Activated CD8-positive, alpha-beta T cell treated with anti-CD3 and anti-CD28 coated beads for 36 hours (primary cell): Measurements from ENCODE around the gene CDK5RAP1. TPM values are rescaled to one million over a fixed set of nuclear protein-coding genes. Genes with fewer than 3 reads are reported as not detected.

ENCODE experiments used
- ATAC-seq: fragments of 200-7000 bp; cut with Tn5 transposase; one replicate; pipeline ENCODE4 v1.10.0; 2021; ENCODE audit warnings: mild to moderate bottlenecking, moderate library complexity
- CTCF ChIA-PET: fragments of 350-600 bp; sonication (Branson Sonifier 250); formaldehyde crosslinking; loops from one replicate; lab custom pipeline; 2021; ENCODE audit warnings: antibody characterized with exemption; lab: Charles Lee
- POLR2A ChIA-PET: fragments of 350-600 bp; sonication (Branson Sonifier 250); formaldehyde crosslinking; loops from one replicate; lab custom pipeline; 2021; ENCODE audit warnings: antibody characterized with exemption; lab: Charles Lee
- DNase-seq: peaks from one replicate; pipeline ENCODE4 v3.0.0-alpha.2; 2020
- H3K27ac Mint-ChIP-seq: one replicate; pipeline ENCODE4 v1.8.0; 2021; ENCODE audit warnings: mild to moderate bottlenecking, mixed read lengths
- H3K27me3 Mint-ChIP-seq: one replicate; pipeline ENCODE4 v1.8.0; 2021; ENCODE audit warnings: mixed read lengths
- H3K36me3 Mint-ChIP-seq: one replicate; pipeline ENCODE4 v1.8.0; 2021; ENCODE audit warnings: low read depth, mixed read lengths
- H3K4me1 Mint-ChIP-seq: one replicate; pipeline ENCODE4 v1.8.0; 2021; ENCODE audit warnings: low read depth, mixed read lengths
- H3K4me3 Mint-ChIP-seq: one replicate; pipeline ENCODE4 v1.8.0; 2021; ENCODE audit warnings: mild to moderate bottlenecking, moderate library complexity, mixed read lengths
- H3K9me3 Mint-ChIP-seq: one replicate; pipeline ENCODE4 v1.8.0; 2021; ENCODE audit warnings: mixed read lengths
- CTCF ChIP-seq: fragments of 200-600 bp; IDR thresholded peaks from one replicate; pipeline ENCODE4 v1.8.0; 2022; ENCODE audit warnings: antibody characterized with exemption, mild to moderate bottlenecking
- intact Hi-C: fragments of 100-400 bp; cut with micrococcal nuclease; formaldehyde crosslinking; loops from one replicate; pipeline ENCODE4 v1.10.0; 2022
- total RNA-seq, 2 experiments: library from RNA; stranded (reverse); gene quantifications; one replicate each; pipeline ENCODE4 v1.2.3, GENCODE V29; 2021

The CDK5RAP1 gene
- total RNA-seq, 2 experiments from 2014 or later: 35.4 to 38.2 TPM

- Mint-ChIP-seq H3K27ac (no peak overlapping the region), H3K4me1 (no peaks in the 10 kb centered on the region), H3K27me3 (peaks cover 3% of the 10 kb centered on the region), H3K9me3 (no peaks in the 10 kb centered on the region), H3K36me3 (no peaks in the 10 kb centered on the region), H3K4me3 (no peak overlapping the region)
- no peak for TF ChIP-seq CTCF
- no peak for ATAC-seq
- DNase-seq: no peak
- intact Hi-C loops: no loop called here
- ChIA-PET POLR2A (interaction anchor here (1.0 kb wide), 1 partner anchor 9 kb away, joined by 3 read pairs; no protein-coding TSS in a partner anchor), CTCF (no interaction called here)
Measured at GRCh38 chr20:33323236-33323635, 78.1 kb downstream of the CDK5RAP1 start.

- DNase-seq: no peak
- POLR2A ChIA-PET: no interaction called here
- Mint-ChIP-seq H3K4me3 (no peak overlapping the region), H3K27me3 (peaks cover 3% of the 10 kb centered on the region), H3K27ac (no peak overlapping the region), H3K36me3 (no peaks in the 10 kb centered on the region), H3K4me1 (no peaks in the 10 kb centered on the region), H3K9me3 (no peaks in the 10 kb centered on the region)
- intact Hi-C loops: no loop called here
- no peak for TF ChIP-seq CTCF
- CTCF ChIA-PET: no interaction called here
- ATAC-seq: no peak
Measured at GRCh38 chr20:33322456-33322855, 78.9 kb downstream of the CDK5RAP1 start.

- DNase-seq (no peak), ATAC-seq (no peak)
- CTCF ChIA-PET: interaction anchor here (0.7 kb wide), 1 partner anchor 62 kb away, joined by 3 read pairs; no protein-coding TSS in a partner anchor
- H3K27ac Mint-ChIP-seq: no peak overlapping the region
- H3K4me3 Mint-ChIP-seq: no peak overlapping the region
- POLR2A ChIA-PET: no interaction called here
- no peak for TF ChIP-seq CTCF
- peaks cover 2% of the 10 kb centered on the region for H3K27me3 Mint-ChIP-seq
- H3K9me3 Mint-ChIP-seq: no peaks in the 10 kb centered on the region
- intact Hi-C loops: no loop called here
- H3K4me1 Mint-ChIP-seq: no peaks in the 10 kb centered on the region
- no peaks in the 10 kb centered on the region for H3K36me3 Mint-ChIP-seq
Measured at GRCh38 chr20:33320006-33320405, 81.3 kb downstream of the CDK5RAP1 start.

- intact Hi-C loops: no loop called here
- H3K36me3 Mint-ChIP-seq: no peaks in the 10 kb centered on the region
- no peaks in the 10 kb centered on the region for H3K4me1 Mint-ChIP-seq
- ChIA-PET CTCF (no interaction called here), POLR2A (no interaction called here)
- no peak for DNase-seq
- H3K27ac Mint-ChIP-seq: no peak overlapping the region
- H3K4me3 Mint-ChIP-seq: no peak overlapping the region
- ATAC-seq: no peak
- no peak for TF ChIP-seq CTCF
- peaks cover 2% of the 10 kb centered on the region for H3K27me3 Mint-ChIP-seq
- H3K9me3 Mint-ChIP-seq: no peaks in the 10 kb centered on the region
Measured at GRCh38 chr20:33318096-33318429, 83.3 kb downstream of the CDK5RAP1 start.

GRCh38 chr20:33317424-33318095 is 83.8 kb downstream of the CDK5RAP1 start:
- TF ChIP-seq CTCF: no peak
- POLR2A ChIA-PET: interaction anchor here (0.7 kb wide), 1 partner anchor 9 kb away, joined by 3 read pairs; no protein-coding TSS in a partner anchor
- no peaks in the 10 kb centered on the region for H3K9me3 Mint-ChIP-seq
- H3K4me3 Mint-ChIP-seq: no peak overlapping the region
- H3K27me3 Mint-ChIP-seq: peaks cover 2% of the 10 kb centered on the region
- no peak for DNase-seq
- ATAC-seq: no peak
- H3K27ac Mint-ChIP-seq: no peak overlapping the region
- intact Hi-C loops: no loop called here
- CTCF ChIA-PET: no interaction called here
- H3K4me1 Mint-ChIP-seq: no peaks in the 10 kb centered on the region
- no peaks in the 10 kb centered on the region for H3K36me3 Mint-ChIP-seq
